ENCODE measurements around the gene TNNT1.

DNA sequence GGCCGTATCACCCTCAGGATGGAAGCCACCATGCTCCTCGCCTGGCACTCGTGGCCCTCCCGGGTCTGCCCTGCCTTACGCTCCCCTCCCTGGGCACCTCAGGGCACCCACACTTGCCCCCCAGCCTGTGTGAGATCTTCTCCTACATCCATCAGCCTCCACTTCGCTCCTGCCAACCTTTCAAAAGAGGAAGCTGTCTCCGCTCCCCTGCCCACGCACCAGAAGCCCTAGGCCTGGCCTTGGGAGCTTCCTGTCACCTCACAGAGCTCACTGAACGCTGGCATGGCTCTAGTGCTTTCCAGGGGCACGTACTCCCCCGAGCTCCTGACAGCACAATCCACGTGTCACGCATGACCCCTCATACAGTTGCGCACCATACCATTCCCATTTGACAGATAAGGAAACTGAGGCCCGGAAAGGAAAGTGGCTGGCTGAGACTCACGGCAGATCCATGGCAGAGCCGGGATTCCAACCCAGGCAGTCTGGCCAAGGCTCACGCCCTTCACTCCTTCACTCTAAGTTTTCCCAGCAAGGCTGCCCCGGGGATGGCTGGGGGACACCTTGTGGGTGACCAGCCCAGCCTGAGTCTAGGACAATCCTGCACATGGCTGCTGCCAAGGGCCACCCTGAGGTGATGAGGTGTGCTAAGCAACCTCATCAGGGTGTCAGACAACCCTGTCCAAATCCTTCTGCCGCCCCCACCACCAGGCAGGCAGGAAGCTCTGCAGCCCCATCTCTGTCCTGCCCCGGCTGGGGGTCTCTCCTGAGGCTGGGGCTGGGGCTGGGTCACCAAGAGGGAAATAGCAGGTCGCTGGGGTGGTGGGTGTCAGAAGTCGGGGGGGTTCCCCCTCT is 50.9 kb downstream of the TNNT1 start:
- TF ChIP-seq CTCF (IDR thresholded peaks at IDR 0.05) (no peak), POLR2A (IDR thresholded peaks at IDR 0.05) (no peak)

All from prostate gland (tissue), 2 donors.